Liver (tissue), 9 donors: ENCODE results near the gene CHN2. TPM values are rescaled to one million over a fixed set of nuclear protein-coding genes. Genes with fewer than 3 reads are reported as not detected.

Experiments
- DNase-seq: peaks from one replicate; pipeline ENCODE4 v3.0.0-alpha.2; 2017; ENCODE audit warnings: low spot score
- H3K27ac ChIP-seq, 2 donors: one replicate each; pipeline ENCODE4 v1.7.0; 2013; ENCODE audit warnings: inconsistent platforms in 2 of 2, low read length in 2 of 2, control low read depth in 1 of 2, low read depth in 1 of 2, mild to moderate bottlenecking in 1 of 2
- H3K27me3 ChIP-seq, 4 donors: one replicate each; pipeline versions ENCODE4 v1.6.1 to v1.7.0; 2013; ENCODE audit warnings: low read length in 3 of 4, inconsistent platforms in 1 of 4, mild to moderate bottlenecking in 1 of 4, moderate library complexity in 1 of 4; ENCODE audit not compliant: control insufficient read depth in 4 of 4, insufficient read depth in 4 of 4
- H3K36me3 ChIP-seq, 4 donors: one replicate each; pipeline versions ENCODE4 v1.6.1 to v1.7.0; 2013; ENCODE audit warnings: low read length in 3 of 4, mild to moderate bottlenecking in 3 of 4, low read depth in 1 of 4, moderate library complexity in 1 of 4; ENCODE audit not compliant: control insufficient read depth in 4 of 4, insufficient read depth in 3 of 4
- H3K4me1 ChIP-seq, 4 donors: one replicate each; pipeline versions ENCODE4 v1.6.1 to v1.7.0; 2013; ENCODE audit warnings: low read length in 3 of 4, mild to moderate bottlenecking in 3 of 4, moderate library complexity in 1 of 4; ENCODE audit not compliant: control insufficient read depth in 4 of 4, insufficient read depth in 4 of 4
- H3K4me3 ChIP-seq, 3 donors: one replicate each; pipeline versions ENCODE4 v1.6.1 to v1.7.0; 2013; ENCODE audit warnings: low read length in 3 of 3, control low read depth in 1 of 3, low read depth in 1 of 3, mild to moderate bottlenecking in 1 of 3
- H3K9ac ChIP-seq, 2 donors: one replicate each; pipeline ENCODE4 v1.7.0; 2013; ENCODE audit warnings: low read length in 2 of 2, mild to moderate bottlenecking in 2 of 2, moderate library complexity in 2 of 2, control low read depth in 1 of 2, low read depth in 1 of 2
- H3K9me3 ChIP-seq, 4 donors: one replicate each; pipeline versions ENCODE4 v1.6.1 to v1.7.0; 2013; ENCODE audit warnings: low read length in 3 of 4; ENCODE audit not compliant: control insufficient read depth in 4 of 4
- ATF3 ChIP-seq: IDR thresholded peaks from 2 replicates; pipeline ENCODE4 v1.6.1; 2016; ENCODE audit warnings: antibody characterized with exemption
- CTCF ChIP-seq: fragments of 150-350 bp; IDR thresholded peaks from 2 replicates; pipeline ENCODE4 v1.5.1; 2017; ENCODE audit warnings: improper control_type of control experiment, low read depth, low read length; ENCODE audit not compliant: missing input control
- EGR1 ChIP-seq, 2 donors: IDR thresholded peaks; 2 replicates each; pipeline ENCODE4 v1.6.1; 2016 to 2018; ENCODE audit warnings: antibody characterized with exemption in 2 of 2, low read depth in 2 of 2
- FOXA1 ChIP-seq: IDR thresholded peaks from 2 replicates; pipeline ENCODE4 v1.6.1; 2016; ENCODE audit warnings: antibody characterized with exemption
- FOXA2 ChIP-seq: IDR thresholded peaks from 2 replicates; pipeline ENCODE4 v1.6.1; 2016; ENCODE audit warnings: antibody characterized with exemption
- GABPA ChIP-seq, 2 donors: IDR thresholded peaks in 1 of 2; conservative IDR thresholded peaks in 1 of 2; 2 replicates each; pipeline ENCODE4 v1.6.1; 2016; ENCODE audit warnings: antibody characterized with exemption in 2 of 2, mild to moderate bottlenecking in 1 of 2, moderate library complexity in 1 of 2
- HNF4A ChIP-seq, 2 donors: conservative IDR thresholded peaks; 2 replicates each; pipeline ENCODE4 v1.6.1; 2016; ENCODE audit warnings: antibody characterized with exemption in 2 of 2, mild to moderate bottlenecking in 2 of 2
- HNF4G ChIP-seq: IDR thresholded peaks from 2 replicates; pipeline ENCODE4 v1.6.1; 2016; ENCODE audit warnings: antibody characterized with exemption
- JUND ChIP-seq, 2 donors: IDR thresholded peaks; 2 replicates each; pipeline ENCODE4 v1.6.1; 2016; ENCODE audit warnings: antibody characterized with exemption in 2 of 2
- MAX ChIP-seq: IDR thresholded peaks from 2 replicates; pipeline ENCODE4 v1.6.1; 2016; ENCODE audit warnings: antibody characterized with exemption
- NR2F2 ChIP-seq: IDR thresholded peaks from 2 replicates; pipeline ENCODE4 v1.6.1; 2016; ENCODE audit warnings: antibody characterized with exemption
- RAD21 ChIP-seq, 2 donors: IDR thresholded peaks; 2 replicates each; pipeline ENCODE4 v1.6.1; 2016; ENCODE audit warnings: antibody characterized with exemption in 2 of 2, mild to moderate bottlenecking in 2 of 2
- REST ChIP-seq: IDR thresholded peaks from 2 replicates; pipeline ENCODE4 v1.6.1; 2016; ENCODE audit warnings: antibody characterized with exemption, mild to moderate bottlenecking
- RXRA ChIP-seq, 2 donors: IDR thresholded peaks; 2 replicates each; pipeline ENCODE4 v1.6.1; 2017 to 2018; ENCODE audit warnings: antibody characterized with exemption in 2 of 2, mild to moderate bottlenecking in 1 of 2
- SP1 ChIP-seq: IDR thresholded peaks from 2 replicates; pipeline ENCODE4 v1.6.1; 2018; ENCODE audit warnings: antibody characterized with exemption, mild to moderate bottlenecking
- TAF1 ChIP-seq: conservative IDR thresholded peaks from 2 replicates; pipeline ENCODE4 v1.6.1; 2016; ENCODE audit warnings: antibody characterized with exemption, mild to moderate bottlenecking
- YY1 ChIP-seq: IDR thresholded peaks from 2 replicates; pipeline ENCODE4 v1.6.1; 2016; ENCODE audit warnings: antibody characterized with exemption, mild to moderate bottlenecking
- ZBTB33 ChIP-seq: IDR thresholded peaks from 2 replicates; pipeline ENCODE4 v1.6.1; 2016; ENCODE audit warnings: antibody characterized with exemption
- WGBS: extraction: QIAGEN DNeasy Blood & Tissue Kit; methylation state at CpG from one replicate; pipeline ENCODE4 v1.1.7; 2013; 5-methylcytosine and 5-hydroxymethylcytosine counted together
- polyA plus RNA-seq, 2 donors: library from polyadenylated mRNA; stranded (reverse) in 1 of 2; unstranded in 1 of 2; fragments of 200-250 nt in 1 of 2; fragments of >200 nt in 1 of 2; fragmentation: Nextera tagmentation in 1 of 2; extraction: Ambion mirVana in 1 of 2; gene quantifications; one replicate each; pipeline versions ENCODE4 v1.2.1 to v1.2.3, GENCODE V29; 2013 to 2015
- total RNA-seq, 2 donors: library from RNA; depleted of rRNA; stranded (reverse); fragments of >200 nt; gene quantifications; one replicate each; pipeline ENCODE4 v1.2.3, GENCODE V29; 2014
- donor health status: healthy.
- donor health status: healthy.
- donor health status: healthy.
- donor health status: healthy.
- donor health status: healthy.

The CHN2 gene
- total and polyA plus RNA-seq, 4 donors, result 8.3 to 25.4 (median 17.8) TPM

GRCh38 chr7:29197916-29198315 is 3.3 kb downstream of the CHN2 start:
- DNase-seq, result no peak
- WGBS, result 51% methylated on average over 3 of the region's 3 CpGs
- Histone ChIP-seq H3K4me1 (peaks cover 3 to 57% (median 36%) of the 10 kb centered on the region in 4 donors), H3K4me3 (no peak overlapping the region), H3K9me3 (no peaks in the 10 kb centered on the region), H3K36me3 (no peaks in the 10 kb centered on the region), H3K27ac (no peak overlapping the region), H3K9ac (no peak overlapping the region), H3K27me3 (no peaks in the 10 kb centered on the region)
- TF ChIP-seq NR2F2 (no peak), YY1 (no peak), EGR1 (IDR thresholded peaks at IDR 0.05; ENCODE audit: low read depth in 2 of 2) (no peak), ATF3 (no peak), JUND (IDR thresholded peaks at IDR 0.05) (no peak), HNF4A (conservative IDR thresholded peaks at IDR 0.05) (no peak), RAD21 (IDR thresholded peaks at IDR 0.05) (no peak), FOXA2 (no peak), CTCF (no peak), ZBTB33 (no peak), SP1 (no peak), FOXA1 (no peak), TAF1 (no peak), MAX (no peak)

- H3K9ac ChIP-seq, result no peak overlapping the region
- whole genome bisulfite sequencing, result 73% methylated on average over 3 of the region's 3 CpGs
- no peak overlapping the region for H3K4me3 ChIP-seq
- no peak for TF ChIP-seq RAD21 (IDR thresholded peaks at IDR 0.05)
- no peak for TF ChIP-seq CTCF
- no peak for TF ChIP-seq GABPA (IDR thresholded peaks at IDR 0.05 in 1 of 2, conservative IDR thresholded peaks at IDR 0.05 in 1 of 2)
- TF ChIP-seq FOXA2, result no peak
- no peak for TF ChIP-seq REST
- no peak for TF ChIP-seq ATF3
- TF ChIP-seq SP1, result no peak
- TF ChIP-seq FOXA1, result no peak
- no peak for TF ChIP-seq RXRA (IDR thresholded peaks at IDR 0.05)
- TF ChIP-seq YY1, result no peak
- no peak for TF ChIP-seq MAX
- no peak for TF ChIP-seq HNF4A (conservative IDR thresholded peaks at IDR 0.05)
- TF ChIP-seq HNF4G, result no peak
- TF ChIP-seq JUND (IDR thresholded peaks at IDR 0.05), result no peak
- no peak for TF ChIP-seq EGR1 (IDR thresholded peaks at IDR 0.05; ENCODE audit: low read depth in 2 of 2)
- no peak for TF ChIP-seq TAF1
- no peak for DNase-seq
- H3K27me3 ChIP-seq, result no peaks in the 10 kb centered on the region
- no peak overlapping the region for H3K27ac ChIP-seq
- no peaks in the 10 kb centered on the region for H3K36me3 ChIP-seq
- H3K9me3 ChIP-seq, result no peaks in the 10 kb centered on the region
- H3K4me1 ChIP-seq, result peaks cover 5 to 64% (median 44%) of the 10 kb centered on the region in 4 donors
Observed at GRCh38 chr7:29199776-29200175, 5.2 kb downstream of the CHN2 start.
